Breast epithelium (tissue), 4 donors: ENCODE data around the gene TGM3. TPM values are rescaled to one million over a fixed set of nuclear protein-coding genes. Genes with fewer than 3 reads are reported as not detected.

Source experiments
- DNase-seq, 2 donors: peaks; one replicate each; pipeline ENCODE4 v3.0.0-alpha.2; 2019; ENCODE audit warnings: low spot score in 2 of 2
- H3K27ac ChIP-seq, 2 donors: fragments of 200-600 bp; sonication (generic) in 1 of 2; one replicate each; pipeline ENCODE4 v1.5.1; 2016 to 2019; ENCODE audit warnings: mild to moderate bottlenecking in 1 of 2
- H3K27me3 ChIP-seq, 2 donors: fragments of 200-600 bp; sonication (generic) in 1 of 2; one replicate each; pipeline versions ENCODE4 v1.5.1 to v1.6.0; 2017 to 2019; ENCODE audit warnings: control low read depth in 1 of 2, mild to moderate bottlenecking in 1 of 2
- H3K36me3 ChIP-seq: fragments of 200-600 bp; one replicate; pipeline ENCODE4 v1.5.1; 2019
- H3K4me1 ChIP-seq, 2 donors: fragments of 200-600 bp; sonication (generic); one replicate each; pipeline ENCODE4 v1.5.1; 2016 to 2019; ENCODE audit warnings: control low read depth in 1 of 2
- H3K4me3 ChIP-seq, 3 donors: fragments of 200-600 bp; sonication (generic); 1 replicate in 2 of 3; 2 replicates in 1 of 3; pipeline ENCODE4 v1.5.1; 2016 to 2019; ENCODE audit warnings: mild to moderate bottlenecking in 3 of 3, moderate library complexity in 2 of 3
- H3K9me3 ChIP-seq, 2 donors: fragments of 200-600 bp; sonication (generic) in 1 of 2; one replicate each; pipeline ENCODE4 v1.5.1; 2016 to 2019; ENCODE audit warnings: control low read depth in 1 of 2
- CTCF ChIP-seq, 3 donors: fragments of 450-650 bp; IDR thresholded peaks; one replicate each; pipeline ENCODE4 v1.5.1; 2016 to 2017; ENCODE audit warnings: antibody characterized with exemption in 3 of 3, mild to moderate bottlenecking in 3 of 3, moderate library complexity in 3 of 3
- POLR2A ChIP-seq: fragments of 450-650 bp; IDR thresholded peaks from one replicate; pipeline ENCODE4 v1.6.1; 2016; ENCODE audit warnings: antibody characterized with exemption, mild to moderate bottlenecking, moderate library complexity
- POLR2AphosphoS5 ChIP-seq, 3 donors: sonication (generic); formaldehyde crosslinking; IDR thresholded peaks; one replicate each; pipeline ENCODE4 v1.6.1; 2017; ENCODE audit warnings: antibody characterized with exemption in 3 of 3
- intact Hi-C: fragments of 100-400 bp; cut with DNase I; formaldehyde crosslinking; loops from one replicate; pipeline ENCODE4 v1.15.1; 2023; ENCODE audit warnings: low total_unique reads
- total RNA-seq, 3 donors: library from RNA; depleted of rRNA; stranded (reverse); fragments of >200 nt; gene quantifications; one replicate each; pipeline ENCODE4 v1.1.0, GENCODE V29; 2016

TGM3 gene
- total RNA-seq, 3 donors from 2014 or later = not detected

DNA sequence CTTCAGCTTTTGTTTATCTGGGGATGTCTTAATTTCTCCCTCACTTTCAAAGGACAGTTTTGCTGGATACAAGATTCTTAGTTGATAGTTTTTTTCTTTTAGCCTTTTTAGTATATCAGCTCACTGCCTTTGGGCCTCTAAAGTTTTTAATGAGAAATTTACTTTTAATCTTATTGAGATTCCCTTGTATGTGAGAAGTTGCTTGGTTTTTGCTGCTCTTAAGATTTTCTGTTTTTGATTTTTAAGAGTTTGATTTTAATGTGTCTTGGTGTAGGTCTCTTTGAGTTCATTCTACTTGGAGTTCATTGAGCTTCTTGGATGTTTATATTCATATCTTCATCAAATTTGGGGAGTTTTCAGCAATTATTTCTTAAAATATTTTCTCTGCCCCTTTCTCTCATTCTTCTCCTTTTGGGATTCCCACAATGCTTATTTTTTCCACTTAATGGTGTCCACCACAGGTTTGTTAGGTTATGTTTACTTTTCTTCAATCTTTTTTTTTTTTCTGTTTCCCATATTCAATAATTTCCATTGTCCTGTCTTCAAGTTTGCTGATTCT, 65.3 kb downstream of the TGM3 start:
- no peak for TF ChIP-seq CTCF (IDR thresholded peaks at IDR 0.05)
- no peak for TF ChIP-seq POLR2AphosphoS5 (IDR thresholded peaks at IDR 0.05)
- TF ChIP-seq POLR2A = no peak
- DNase-seq = no peak
- no peaks in the 10 kb centered on the region for H3K36me3 ChIP-seq
- H3K27ac ChIP-seq = no peak overlapping the region
- H3K27me3 ChIP-seq = no peaks in the 10 kb centered on the region
- H3K9me3 ChIP-seq = peaks cover 0 to 12% of the 10 kb centered on the region in 2 donors
- H3K4me3 ChIP-seq = no peak overlapping the region
- no peaks in the 10 kb centered on the region for H3K4me1 ChIP-seq
- intact Hi-C loops = no loop called here

- Histone ChIP-seq H3K4me1 (no peaks in the 10 kb centered on the region), H3K36me3 (no peaks in the 10 kb centered on the region), H3K27ac (no peak overlapping the region), H3K9me3 (peaks cover 0 to 12% of the 10 kb centered on the region in 2 donors), H3K4me3 (no peak overlapping the region), H3K27me3 (no peaks in the 10 kb centered on the region)
- intact Hi-C loops = no loop called here
- DNase-seq = no peak
- TF ChIP-seq POLR2A = no peak
- no peak for TF ChIP-seq POLR2AphosphoS5 (IDR thresholded peaks at IDR 0.05)
- TF ChIP-seq CTCF (IDR thresholded peaks at IDR 0.05) = no peak
Measured at GRCh38 chr20:2363187-2363586, 67.4 kb downstream of the TGM3 start.

DNA sequence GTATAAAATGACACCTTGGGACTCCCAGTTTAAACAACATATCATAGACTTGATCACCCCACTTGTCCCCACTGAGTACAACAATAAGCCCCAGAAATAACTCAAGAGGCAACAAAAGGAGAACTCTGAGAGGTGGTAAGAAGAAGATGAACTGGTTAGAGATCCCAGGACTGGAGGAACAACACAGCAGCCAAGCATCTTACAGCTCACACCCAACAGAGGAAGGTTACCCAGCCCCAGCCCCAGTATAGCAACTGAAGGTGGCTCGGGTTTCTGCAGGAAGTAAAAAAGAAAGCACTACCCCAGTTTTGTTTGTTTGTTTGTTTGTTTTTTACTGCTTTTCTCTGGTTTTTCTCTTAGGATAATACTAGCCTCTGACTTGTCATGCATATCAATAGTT, 67.8 kb downstream of the TGM3 start:
- Histone ChIP-seq H3K36me3 (no peaks in the 10 kb centered on the region), H3K27ac (no peak overlapping the region), H3K4me1 (no peaks in the 10 kb centered on the region), H3K27me3 (no peaks in the 10 kb centered on the region), H3K9me3 (peaks cover 0 to 12% of the 10 kb centered on the region in 2 donors), H3K4me3 (no peak overlapping the region)
- intact Hi-C loops = no loop called here
- TF ChIP-seq POLR2AphosphoS5 (IDR thresholded peaks at IDR 0.05) (no peak), POLR2A (no peak)
- no peak for DNase-seq

DNA sequence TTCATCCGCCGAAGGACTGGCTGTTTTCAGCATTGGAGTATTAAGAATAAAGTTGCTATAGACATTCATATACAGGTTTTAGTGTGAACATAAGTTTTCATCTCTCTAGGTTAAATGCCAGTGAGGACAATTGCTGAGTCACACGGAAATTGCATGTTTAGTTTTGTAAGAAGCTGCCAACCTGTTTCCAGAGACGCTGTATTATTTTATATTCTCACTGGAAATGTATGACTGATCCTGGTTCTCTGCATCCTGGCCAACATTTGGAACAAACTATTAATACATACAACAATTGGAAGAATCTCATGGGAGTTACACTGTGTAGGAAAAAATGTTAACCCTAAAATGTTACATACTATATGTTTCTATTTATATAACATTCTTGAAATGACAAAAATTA, 68.2 kb downstream of the TGM3 start:
- H3K27ac ChIP-seq = no peak overlapping the region
- intact Hi-C loops = no loop called here
- peaks cover 0 to 12% of the 10 kb centered on the region in 2 donors for H3K9me3 ChIP-seq
- no peak overlapping the region for H3K4me3 ChIP-seq
- DNase-seq = no peak
- no peaks in the 10 kb centered on the region for H3K36me3 ChIP-seq
- H3K27me3 ChIP-seq = no peaks in the 10 kb centered on the region
- TF ChIP-seq POLR2A = no peak
- no peak for TF ChIP-seq CTCF (IDR thresholded peaks at IDR 0.05)
- no peaks in the 10 kb centered on the region for H3K4me1 ChIP-seq

GRCh38 chr20:2365091-2365490, 69.3 kb downstream of the TGM3 start:
- intact Hi-C loops = no loop called here
- H3K9me3 ChIP-seq = peaks cover 0 to 12% of the 10 kb centered on the region in 2 donors
- TF ChIP-seq POLR2A = no peak
- H3K4me1 ChIP-seq = no peaks in the 10 kb centered on the region
- no peaks in the 10 kb centered on the region for H3K36me3 ChIP-seq
- H3K4me3 ChIP-seq = no peak overlapping the region
- H3K27ac ChIP-seq = no peak overlapping the region
- no peak for DNase-seq
- no peaks in the 10 kb centered on the region for H3K27me3 ChIP-seq

GRCh38 chr20:2365666-2366065, 69.9 kb downstream of the TGM3 start:
- Histone ChIP-seq H3K4me3 (no peak overlapping the region), H3K27me3 (no peaks in the 10 kb centered on the region), H3K36me3 (no peaks in the 10 kb centered on the region), H3K4me1 (no peaks in the 10 kb centered on the region), H3K9me3 (peaks cover 0 to 8% of the 10 kb centered on the region in 2 donors), H3K27ac (no peak overlapping the region)
- intact Hi-C loops = no loop called here
- TF ChIP-seq POLR2AphosphoS5 (IDR thresholded peaks at IDR 0.05) (no peak), CTCF (IDR thresholded peaks at IDR 0.05) (no peak), POLR2A (no peak)
- no peak for DNase-seq
